GM12874 (cell line): ENCODE data around the gene GALNT10.

Experiments used
- CTCF ChIP-seq: IDR thresholded peaks from 2 replicates; pipeline ENCODE4 v1.5.1; 2011; ENCODE audit warnings: low read depth, mild to moderate bottlenecking, control low read depth, low read length, moderate library complexity; ENCODE audit not compliant: insufficient read depth

GALNT10 gene

DNA sequence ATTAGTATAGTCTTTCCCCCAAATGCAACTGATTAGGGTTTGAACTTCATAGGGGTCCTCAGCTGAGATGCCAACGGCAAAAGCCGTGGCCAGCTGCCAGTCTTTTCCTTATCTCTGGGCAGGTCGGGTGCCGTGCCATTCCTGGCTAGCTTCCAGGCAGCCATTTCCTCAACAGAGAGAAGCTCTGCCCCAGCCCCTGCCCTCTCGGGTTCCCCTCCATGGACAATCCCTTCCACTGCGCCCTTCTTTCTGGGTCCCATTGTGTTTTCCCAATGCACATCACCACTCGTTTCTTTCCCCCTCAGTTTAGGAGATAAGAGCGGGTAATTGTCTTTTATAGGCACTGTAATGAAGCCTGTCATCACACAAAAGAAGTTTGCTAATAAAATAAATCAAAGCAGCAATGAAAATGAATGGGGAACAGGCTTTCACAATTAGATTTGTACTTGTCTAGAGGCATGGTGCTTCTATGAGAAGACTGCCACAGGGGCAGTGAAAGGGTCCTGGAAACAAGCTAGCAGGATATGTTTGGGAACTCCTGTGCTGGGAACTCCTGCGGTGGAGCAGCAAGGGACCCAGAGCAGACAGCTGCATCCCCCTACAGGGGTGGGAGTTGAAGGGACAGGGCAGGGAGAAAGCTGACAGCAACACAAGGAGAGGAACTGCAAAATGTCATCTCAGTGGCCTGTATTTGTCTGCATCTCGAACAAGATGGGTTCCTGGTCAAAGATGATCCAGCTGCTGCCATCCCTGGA lies 207.3 kb downstream of the GALNT10 start:
- TF ChIP-seq CTCF = no peak

GRCh38 chr5:154400678-154401077 lies 210.1 kb downstream of the GALNT10 start:
- no peak for TF ChIP-seq CTCF

DNA sequence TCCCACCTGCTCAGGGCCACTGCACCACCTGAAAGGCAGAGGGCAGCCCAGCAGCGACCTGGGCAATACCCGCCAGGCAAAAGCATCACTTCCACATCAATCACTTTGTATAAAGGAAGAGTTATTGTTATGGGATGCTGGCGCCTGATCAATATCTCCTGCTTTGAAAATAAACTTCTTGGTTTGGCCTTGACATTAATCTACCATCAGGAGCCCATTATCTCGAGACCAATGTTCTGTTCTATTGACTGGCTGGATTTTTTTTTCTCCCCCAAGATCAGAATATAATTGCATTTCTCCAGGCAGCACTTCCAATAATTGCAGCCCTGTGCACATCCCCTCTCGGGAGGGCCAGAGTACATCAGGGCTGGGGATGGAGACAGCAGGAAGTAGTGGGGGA lies 210.8 kb downstream of the GALNT10 start:
- TF ChIP-seq CTCF = no peak

DNA sequence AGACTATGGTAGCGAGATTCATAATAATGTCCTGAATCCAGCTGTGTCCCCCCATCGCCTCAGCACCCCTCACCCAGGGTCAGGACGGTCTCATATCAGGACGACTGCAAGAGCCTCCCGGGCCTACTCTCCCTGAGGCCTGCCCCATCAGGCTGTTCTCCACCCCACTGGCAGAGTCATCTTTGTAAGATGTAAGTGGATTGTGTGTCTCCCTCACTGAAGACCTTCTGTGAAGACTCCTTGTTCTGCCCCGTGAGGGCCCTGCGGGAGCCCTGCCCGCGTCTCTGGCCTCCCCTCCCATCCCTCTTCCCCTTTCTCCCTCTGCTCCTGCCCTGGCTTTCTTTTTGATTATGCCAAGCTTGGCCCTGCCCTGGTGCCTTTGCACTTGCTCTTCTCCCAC lies 211.4 kb downstream of the GALNT10 start:
- TF ChIP-seq CTCF = no peak

- no peak for TF ChIP-seq CTCF
These were observed 212.1 kb downstream of the GALNT10 start for GRCh38 chr5:154402611-154403010.

DNA sequence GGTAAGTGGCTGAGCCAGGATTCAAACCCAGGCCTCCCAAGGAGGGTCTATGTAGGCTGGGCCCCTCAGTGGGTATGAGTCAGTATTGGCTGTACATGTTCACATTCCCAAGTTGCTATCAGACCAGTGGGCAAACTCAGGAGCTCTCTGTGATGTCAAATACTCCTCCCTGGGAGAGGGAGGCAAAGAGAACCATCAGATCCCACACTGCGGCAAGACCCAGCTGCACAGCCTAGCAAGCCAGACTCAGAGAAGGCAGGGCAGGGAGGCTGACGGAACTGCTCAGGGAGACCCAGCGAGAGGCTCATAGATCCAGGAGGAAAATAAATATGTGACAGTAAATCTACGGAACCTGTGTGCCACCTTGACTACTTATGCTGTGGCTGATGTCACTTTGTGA lies 212.7 kb downstream of the GALNT10 start:
- TF ChIP-seq CTCF = no peak

DNA sequence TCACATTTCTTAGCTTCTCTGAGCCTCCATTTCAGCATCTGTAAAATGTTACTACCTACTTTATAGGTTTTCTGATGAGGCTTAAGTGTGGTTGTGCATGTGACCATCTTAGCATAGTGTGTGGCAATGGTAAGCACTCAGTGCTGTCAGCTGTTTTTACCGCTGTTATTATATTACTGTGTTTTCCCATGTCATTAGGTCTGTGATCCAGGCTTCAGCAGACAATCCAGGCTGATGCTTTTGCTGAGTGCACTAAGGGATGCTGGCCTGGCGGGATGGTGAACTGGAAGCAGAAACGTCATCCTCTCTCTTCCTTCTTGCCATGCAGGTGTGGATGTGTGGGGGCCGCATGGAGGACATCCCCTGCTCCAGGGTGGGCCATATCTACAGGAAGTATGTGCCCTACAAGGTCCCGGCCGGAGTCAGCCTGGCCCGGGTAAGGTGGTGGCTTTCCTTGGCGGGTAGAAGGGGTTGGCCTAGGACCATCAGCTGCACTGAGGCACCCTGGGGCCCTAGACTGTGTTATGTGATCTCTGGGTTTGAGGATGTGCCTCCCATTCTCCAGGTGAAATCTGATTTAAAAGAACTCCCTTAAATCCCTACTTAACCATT lies 213.3 kb downstream of the GALNT10 start:
- no peak for TF ChIP-seq CTCF
